ENCODE data around the gene OCIAD2.
"Not testable (repeated sequence)": the region's sequence is repeated elsewhere in the genome, so short reads cannot be mapped to it uniquely, and the experiment has no call there.

OCIAD2 gene

DNA sequence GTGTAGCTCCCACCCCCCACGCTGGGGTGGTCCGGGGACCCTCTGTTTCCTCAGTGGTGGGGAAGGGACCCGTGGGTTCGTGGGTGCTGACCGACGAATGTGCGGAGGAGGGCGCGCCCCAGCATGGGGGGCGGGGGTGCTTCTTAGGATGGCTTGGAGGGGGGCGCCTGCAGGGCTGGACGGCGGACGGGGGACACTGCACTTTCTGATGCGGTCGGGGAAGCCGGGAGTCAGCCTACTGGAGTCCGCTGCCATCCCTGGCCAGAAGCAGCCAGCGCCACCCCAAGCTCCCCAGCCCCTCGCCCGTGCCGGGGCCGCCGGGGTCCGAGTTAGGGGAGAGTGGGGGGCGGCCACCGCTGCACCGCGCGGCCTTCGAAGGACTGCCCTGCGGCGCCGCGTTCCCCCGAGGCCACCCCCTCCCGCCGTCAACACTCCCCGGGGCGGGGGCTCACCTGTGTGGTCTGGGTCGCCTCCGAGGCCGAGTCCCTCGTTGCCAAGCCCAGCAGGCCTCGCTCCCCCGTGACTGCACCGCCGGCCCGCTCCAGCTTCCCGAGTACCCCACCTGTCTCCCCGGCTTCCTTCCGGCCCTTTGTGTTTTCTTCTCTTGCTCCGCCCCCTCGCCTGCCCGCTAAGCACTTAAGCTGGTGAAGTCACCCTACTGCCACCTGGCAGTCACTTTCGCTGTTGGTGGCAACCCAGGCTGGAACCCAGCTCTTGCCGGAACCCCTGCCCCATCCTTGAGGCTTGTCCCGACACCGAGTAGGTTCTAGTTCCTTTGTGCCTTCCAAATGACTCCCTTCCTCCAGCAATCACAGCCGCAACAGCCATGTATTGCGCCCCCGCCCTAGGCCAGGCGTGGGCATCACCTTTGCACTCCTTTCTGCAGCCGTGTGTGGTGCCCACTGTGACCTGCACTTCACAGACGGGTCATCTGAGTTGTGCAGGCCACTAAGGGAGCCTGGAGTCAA, at the start of gene OCIAD2:
OCIAD2 (minus strand) TSS at position 569 of the 968 bp plus-strand sequence. CDS start 2,225 bp downstream, outside the sequence.
- peak; percentile 50 to 76 (median 58) for DNase-seq (ENCODE audit: low read depth in 4 of 4, low spot score in 1 of 4)

GRCh38 chr4:48954314-48954713, 47.7 kb upstream of the OCIAD2 start:
- DNase-seq (ENCODE audit: low read depth in 4 of 4, low spot score in 1 of 4), result no peak

DNA sequence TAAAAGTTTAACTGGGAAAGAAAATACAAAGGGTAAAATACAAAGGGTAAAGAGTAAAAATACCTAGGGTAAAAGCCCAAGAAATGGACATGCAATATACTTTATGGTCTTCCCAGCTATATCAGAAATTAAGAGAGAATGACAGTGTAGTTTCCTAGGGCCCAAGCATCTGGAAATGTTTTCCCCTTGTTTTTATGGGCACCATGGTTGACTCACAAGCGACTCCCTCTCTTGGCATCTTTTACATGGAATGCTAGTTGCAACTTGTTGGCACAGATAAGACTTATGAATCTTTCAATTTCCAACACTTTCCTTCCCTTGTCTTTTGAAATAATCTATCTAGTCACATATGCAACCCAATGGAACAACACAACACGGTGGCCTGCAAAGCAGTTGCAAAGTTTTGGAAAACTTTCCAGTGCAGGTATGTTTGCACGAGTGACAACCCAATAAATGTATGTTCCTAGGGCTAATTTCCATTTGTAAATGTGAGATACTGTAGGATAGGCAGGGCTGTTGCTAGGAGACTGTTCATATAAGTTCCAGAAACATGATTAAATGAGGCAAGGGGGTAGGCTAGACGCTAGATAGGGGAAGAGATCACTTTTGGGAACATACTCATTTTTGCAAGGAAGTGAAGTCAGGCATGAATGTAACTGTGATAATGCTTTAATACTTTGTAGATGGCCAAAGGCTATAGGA, 43.1 kb upstream of the OCIAD2 start:
- DNase-seq (ENCODE audit: low read depth in 4 of 4, low spot score in 1 of 4), result no peak

GRCh38 chr4:48949086-48949485, 42.5 kb upstream of the OCIAD2 start:
- DNase-seq (ENCODE audit: low read depth in 4 of 4, low spot score in 1 of 4), result no peak

DNA sequence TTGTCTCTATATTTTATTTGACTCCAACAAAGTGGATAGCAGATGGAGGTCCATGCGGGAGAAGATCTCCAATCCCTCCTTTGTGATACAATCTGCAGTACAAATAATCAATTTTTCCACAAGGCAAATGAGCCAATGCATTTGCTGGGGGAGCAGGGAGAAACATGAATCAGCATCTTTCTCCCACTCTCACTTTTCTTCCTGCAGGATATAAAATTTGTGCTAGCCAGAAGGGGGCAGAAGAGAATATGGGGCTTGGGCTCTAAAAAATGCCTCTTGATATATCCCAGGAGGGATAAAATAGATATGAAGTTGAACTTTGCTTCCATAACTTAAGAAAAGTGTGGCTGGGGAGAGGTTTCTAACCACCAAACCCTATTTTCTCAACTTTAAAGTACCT, 41.2 kb upstream of the OCIAD2 start:
- DNase-seq (ENCODE audit: low read depth in 4 of 4, low spot score in 1 of 4), result no peak

- DNase-seq (ENCODE audit: low read depth in 4 of 4, low spot score in 1 of 4), result no peak
Measured at GRCh38 chr4:48945981-48946380, 39.4 kb upstream of the OCIAD2 start.

- DNase-seq (ENCODE audit: low read depth in 4 of 4, low spot score in 1 of 4), result peak in 2 of 4 experiments; percentile 13 to 45
Measured at GRCh38 chr4:48944756-48945241, 38.2 kb upstream of the OCIAD2 start.

- no peak for DNase-seq (ENCODE audit: low read depth in 4 of 4, low spot score in 1 of 4)
Measured at GRCh38 chr4:48944252-48944651, 37.7 kb upstream of the OCIAD2 start.

DNA sequence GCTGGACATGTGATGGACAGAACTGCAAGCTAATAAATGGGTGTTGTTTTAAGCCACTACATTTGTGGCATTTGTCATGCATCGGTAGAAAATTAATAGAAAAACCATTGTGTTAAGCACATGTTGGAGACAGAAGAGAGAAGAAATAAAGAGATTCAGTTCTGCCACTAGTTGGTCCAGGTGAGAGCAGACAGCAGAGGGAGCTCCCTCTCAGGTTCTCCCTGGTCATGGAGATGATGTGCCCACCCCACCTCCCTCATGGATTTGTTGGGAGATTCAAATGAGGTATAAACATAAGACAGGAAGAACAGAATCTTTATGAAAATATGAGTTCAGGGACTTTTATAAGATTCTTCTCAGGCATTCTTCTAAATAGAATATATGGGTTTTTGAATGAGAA, 36.8 kb upstream of the OCIAD2 start:
- no peak for DNase-seq (ENCODE audit: low read depth in 4 of 4, low spot score in 1 of 4)

GRCh38 chr4:48939785-48940184, 33.2 kb upstream of the OCIAD2 start:
- no peak for DNase-seq (ENCODE audit: low read depth in 4 of 4, low spot score in 1 of 4)

DNA sequence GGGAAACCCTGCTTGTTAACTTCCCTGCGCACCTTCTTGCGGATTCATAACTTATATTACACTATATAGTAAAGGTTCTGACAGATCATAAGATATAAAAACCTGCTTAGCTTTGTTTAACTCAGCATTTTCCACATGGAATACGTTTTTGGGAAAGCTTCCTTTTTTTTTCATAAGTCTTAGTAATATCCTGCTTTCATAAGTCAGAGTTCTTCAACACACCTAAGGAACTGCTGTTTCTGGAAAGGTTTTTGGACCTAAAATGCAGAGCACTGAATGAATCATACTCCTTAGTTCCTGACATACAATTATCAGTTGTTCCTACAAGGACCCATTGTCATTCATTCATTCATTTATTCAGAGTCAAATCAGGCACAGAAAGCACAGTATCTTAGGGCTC, 32.3 kb upstream of the OCIAD2 start:
- DNase-seq (ENCODE audit: low read depth in 4 of 4, low spot score in 1 of 4), result no peak

DNA sequence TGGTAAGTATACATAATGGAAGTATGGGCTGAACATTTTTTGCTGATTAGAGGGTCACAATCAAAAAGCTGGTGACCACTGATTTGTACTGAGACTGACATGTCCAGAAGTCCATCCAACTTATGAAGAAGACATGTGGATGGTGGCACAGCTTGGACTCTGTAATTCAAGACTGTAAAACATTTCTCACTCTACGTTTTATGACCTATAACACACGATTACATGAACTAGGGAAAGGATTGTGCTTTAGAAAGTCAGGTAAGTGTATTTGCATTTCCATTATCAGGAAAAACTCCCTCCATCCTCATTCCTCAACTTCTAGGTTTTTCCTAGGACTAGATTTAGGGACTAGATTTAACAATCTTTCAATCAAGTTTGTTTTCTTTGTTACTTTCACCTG, 30.5 kb upstream of the OCIAD2 start:
- no peak for DNase-seq (ENCODE audit: low read depth in 4 of 4, low spot score in 1 of 4)

- no peak for DNase-seq (ENCODE audit: low read depth in 4 of 4, low spot score in 1 of 4)
Measured at GRCh38 chr4:48931459-48931858, 24.9 kb upstream of the OCIAD2 start.

DNA sequence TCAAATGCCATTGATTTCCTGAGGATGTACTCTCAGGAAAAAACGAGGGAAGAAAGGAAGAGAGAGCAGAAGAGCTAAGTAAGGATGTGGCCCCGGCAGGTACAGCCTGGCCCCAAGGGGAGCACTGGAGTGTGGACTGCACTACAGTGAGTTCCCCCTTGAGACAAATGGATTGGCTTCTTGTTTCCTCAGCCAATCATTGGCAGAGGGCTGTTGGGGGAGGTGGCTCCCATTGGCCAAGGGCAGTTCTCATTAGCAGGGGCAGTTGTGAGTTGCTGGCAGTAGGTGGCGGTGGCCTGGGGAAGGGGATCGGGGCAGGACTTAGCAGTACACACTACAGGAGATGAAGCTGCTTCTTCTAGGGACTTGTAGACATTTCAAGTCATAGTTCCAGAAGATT, 24.1 kb upstream of the OCIAD2 start:
- no peak for DNase-seq (ENCODE audit: low read depth in 4 of 4, low spot score in 1 of 4)

DNA sequence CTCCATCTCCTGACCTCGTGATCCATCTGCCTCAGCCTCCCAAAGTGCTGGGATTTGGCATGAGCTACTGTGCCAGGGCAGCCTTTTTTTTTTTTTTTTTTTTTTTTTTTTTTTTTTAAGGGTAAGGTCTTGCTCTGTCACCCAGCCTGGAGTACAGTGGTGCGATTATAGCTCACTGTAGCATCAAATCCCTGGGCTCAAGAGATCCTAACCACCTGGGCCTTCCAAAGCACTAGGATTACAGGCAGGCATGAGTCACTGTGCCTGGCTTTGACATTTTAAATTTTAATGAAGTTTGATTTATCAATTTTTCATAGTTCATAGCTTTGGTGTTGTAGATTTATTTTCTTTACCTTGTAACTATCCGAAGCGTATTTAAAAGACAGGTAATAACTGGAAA, 17.8 kb upstream of the OCIAD2 start:
- no peak for DNase-seq (ENCODE audit: low read depth in 4 of 4, low spot score in 1 of 4)

DNA sequence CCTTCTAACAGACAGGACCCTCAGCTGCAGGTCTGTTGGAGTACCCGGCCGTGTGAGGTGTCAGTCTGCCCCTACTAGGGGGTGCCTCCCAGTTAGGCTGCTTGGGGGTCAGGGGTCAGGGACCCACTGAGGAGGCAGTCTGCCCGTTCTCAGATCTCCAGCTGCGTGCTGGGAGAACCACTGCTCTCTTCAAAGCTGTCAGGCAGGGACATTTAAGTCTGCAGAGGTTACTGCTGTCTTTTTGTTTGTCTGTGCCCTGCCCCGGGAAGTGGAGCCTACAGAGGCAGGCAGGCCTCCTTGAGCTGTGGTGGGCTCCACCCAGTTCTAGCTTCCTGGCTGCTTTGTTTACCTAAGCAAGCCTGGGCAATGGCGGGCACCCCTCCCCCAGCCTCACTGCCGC, 16.5 kb upstream of the OCIAD2 start:
- not testable (repeated sequence) for DNase-seq (ENCODE audit: low read depth in 4 of 4, low spot score in 1 of 4)

GRCh38 chr4:48914311-48914710, 7.7 kb upstream of the OCIAD2 start:
- no peak for DNase-seq (ENCODE audit: low read depth in 4 of 4, low spot score in 1 of 4)

DNA sequence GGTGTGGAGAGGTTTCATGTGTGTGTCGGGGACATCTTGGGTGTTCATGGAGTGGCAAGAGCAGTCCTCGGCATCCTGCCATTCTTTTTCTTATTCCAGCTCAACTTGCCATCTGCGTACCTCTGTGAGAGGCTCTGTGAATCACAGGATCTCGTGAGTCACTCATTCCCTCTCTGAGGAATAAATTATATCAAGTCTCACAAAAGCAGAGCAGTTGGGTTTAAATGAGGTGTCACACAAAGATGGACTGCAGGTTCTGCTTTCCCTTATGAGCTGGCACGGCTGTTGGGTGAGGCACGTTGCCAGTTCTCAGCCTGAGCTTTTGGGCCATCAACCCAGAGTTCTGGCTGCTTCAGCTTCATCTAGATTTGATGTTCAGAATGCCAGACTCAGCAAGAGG, 6.8 kb upstream of the OCIAD2 start:
- DNase-seq (ENCODE audit: low read depth in 4 of 4, low spot score in 1 of 4), result no peak

GRCh38 chr4:48912349-48912748, 5.8 kb upstream of the OCIAD2 start:
- no peak for DNase-seq (ENCODE audit: low read depth in 4 of 4, low spot score in 1 of 4)

DNA sequence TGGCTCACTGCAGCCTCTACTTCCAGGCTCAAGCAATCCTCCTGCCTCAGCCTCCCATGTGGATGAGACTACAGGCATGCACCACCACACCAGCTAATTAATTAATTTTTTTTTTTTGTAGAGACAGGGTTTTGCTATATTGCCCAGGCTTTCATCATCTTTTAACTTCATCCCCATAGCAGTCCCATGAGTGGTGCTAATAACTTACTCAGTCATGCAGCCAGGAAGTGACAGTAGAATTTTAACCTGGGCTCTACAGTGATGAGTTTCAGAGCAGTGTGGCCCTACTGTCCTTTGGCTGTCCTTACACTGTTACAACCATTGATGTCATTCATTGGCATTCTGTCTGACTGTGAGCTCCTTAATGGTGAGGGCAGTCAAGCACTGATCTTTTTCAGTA, 3.9 kb upstream of the OCIAD2 start:
- no peak for DNase-seq (ENCODE audit: low read depth in 4 of 4, low spot score in 1 of 4)

- DNase-seq (ENCODE audit: low read depth in 4 of 4, low spot score in 1 of 4), result peak; percentile 32 to 65 (median 45)
Measured at GRCh38 chr4:48909697-48910096, 3.1 kb upstream of the OCIAD2 start.

DNA sequence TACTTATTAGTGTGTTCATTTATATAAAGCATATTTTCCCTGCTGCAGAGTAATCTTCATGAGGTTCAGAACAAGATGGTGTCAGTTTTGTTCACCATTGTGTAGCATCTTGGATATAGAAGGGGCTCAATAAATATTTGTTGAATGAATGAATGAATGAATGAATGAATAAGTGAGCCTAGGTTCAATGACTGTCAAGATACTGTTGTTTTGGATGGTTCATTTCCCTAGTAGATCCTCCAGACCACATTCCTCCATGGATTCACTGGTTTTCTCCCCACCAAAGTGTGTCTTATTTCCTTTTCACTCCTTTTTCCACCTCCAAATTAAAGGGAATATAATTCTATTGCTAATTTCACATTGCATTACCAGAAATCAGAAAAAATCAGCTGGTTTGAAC, 2.1 kb upstream of the OCIAD2 start:
- no peak for DNase-seq (ENCODE audit: low read depth in 4 of 4, low spot score in 1 of 4)

All from stimulated activated CD4-positive, alpha-beta T cell treated with anti-CD3 and anti-CD28 coated beads, Interleukin-1b, Interleukin-23, amount 100 ng/mL, for 24 hours (primary cell).